GM21367 (cell line): ENCODE data around the gene FHIP1B.
A peak's percentile ranks its signal among the peaks of the same experiment; 100 is the strongest.
"Not testable (repeated sequence)": the region's sequence is repeated elsewhere in the genome, so short reads cannot be mapped to it uniquely, and the experiment has no call there.

Source experiments
- ATAC-seq: cut with Tn5 transposase; IDR thresholded peaks from one replicate; pipeline ENCODE4 v1.9.1; 2021; ENCODE audit not compliant: unreplicated experiment

The FHIP1B gene

DNA sequence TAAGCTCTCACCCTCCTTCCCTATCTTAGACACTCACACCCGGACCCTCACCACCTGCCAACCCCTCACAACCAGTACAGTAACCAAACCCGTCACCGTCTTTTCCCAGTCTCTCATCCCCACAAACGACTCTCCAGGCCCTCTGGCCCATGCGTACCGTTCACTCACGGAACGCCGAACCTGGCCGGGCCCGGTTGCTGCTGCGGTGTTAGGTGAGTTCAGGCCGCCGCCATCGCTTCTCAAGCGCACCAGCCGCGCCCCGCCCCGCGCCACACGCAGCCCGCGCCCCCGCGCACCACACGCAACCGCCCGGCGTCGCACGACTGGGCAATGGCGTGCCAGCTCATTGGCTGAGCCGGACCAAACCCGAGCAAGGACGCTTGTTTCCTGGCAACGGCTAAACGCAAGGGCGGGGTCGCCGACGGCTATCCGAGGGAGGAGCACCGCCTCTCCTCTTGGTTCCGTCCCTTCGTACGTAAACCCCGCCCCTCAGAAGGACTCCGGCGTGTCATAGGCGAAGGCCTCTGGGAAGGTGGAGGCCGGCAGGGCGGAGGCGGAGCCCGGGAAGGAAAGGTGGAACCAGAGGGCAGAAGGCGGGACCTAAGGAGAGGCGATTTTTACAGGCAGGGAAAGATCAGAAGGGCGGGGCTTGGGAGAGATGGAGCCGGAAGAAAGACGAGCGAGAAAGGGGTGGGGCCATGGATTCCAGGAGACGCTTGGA is at the start of gene FHIP1B:
FHIP1B (minus strand) TSS at position 250 of the 721 bp plus-strand sequence. CDS start 10,120 bp downstream, outside the sequence.
- peak; percentile 94 for ATAC-seq

GRCh38 chr11:6283453-6284023 is 49.1 kb upstream of the FHIP1B start:
- no peak for ATAC-seq

DNA sequence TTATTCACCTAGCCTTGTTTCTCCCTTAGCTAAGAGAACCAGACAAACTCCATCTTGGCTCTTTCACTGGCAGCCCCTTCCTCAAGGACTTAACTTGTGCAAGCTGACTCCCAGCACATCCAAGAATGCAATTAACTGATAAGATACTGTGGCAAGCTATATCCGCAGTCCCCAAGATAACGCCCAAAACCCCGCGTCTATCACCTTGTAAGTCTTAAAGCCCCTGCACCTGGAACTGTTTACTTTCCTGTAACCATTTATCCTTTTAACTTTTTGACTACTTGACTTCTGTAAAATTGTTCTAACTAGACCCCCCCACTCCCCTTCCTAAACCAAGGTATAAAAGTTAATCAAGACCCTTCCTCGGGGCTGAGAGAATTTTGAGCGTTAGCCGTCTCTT is 46.4 kb upstream of the FHIP1B start:
- ATAC-seq, result not testable (repeated sequence)

- no peak for ATAC-seq
Observed at GRCh38 chr11:6273188-6273587, 38.8 kb upstream of the FHIP1B start.

- no peak for ATAC-seq
Observed at GRCh38 chr11:6271598-6271997, 37.2 kb upstream of the FHIP1B start.

GRCh38 chr11:6270584-6271246 is 36.3 kb upstream of the FHIP1B start:
- ATAC-seq, result no peak

DNA sequence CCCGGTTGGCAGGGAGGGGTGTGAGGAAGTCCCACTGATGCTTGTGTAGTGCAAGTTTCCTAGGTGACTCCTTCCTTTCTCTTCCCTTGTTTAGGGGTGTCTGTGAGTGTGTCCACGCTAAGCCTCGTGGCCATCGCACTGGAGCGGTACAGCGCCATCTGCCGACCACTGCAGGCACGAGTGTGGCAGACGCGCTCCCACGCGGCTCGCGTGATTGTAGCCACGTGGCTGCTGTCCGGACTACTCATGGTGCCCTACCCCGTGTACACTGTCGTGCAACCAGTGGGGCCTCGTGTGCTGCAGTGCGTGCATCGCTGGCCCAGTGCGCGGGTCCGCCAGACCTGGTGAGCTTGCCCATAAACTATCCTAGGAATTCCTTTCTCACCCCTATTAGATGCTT is 35.6 kb upstream of the FHIP1B start:
- ATAC-seq, result no peak

GRCh38 chr11:6268820-6269219 is 34.4 kb upstream of the FHIP1B start:
- ATAC-seq, result no peak

DNA sequence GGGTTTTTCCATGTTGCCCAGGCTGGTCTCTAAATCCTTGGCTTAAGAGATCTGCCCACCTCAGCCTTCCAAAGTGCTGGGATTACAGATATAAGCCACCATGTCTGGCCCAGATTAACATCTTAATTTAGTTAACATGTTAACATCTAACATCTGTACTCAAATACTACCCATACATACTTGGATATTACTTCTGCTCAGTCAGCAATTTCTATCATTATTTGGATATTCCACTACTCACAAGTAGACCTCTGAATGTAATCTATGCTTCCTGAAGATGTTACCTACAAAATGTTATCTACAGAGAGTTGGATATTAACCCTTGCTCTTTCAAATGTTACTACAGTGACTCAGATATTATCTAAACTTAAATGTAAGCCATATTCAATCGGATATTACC is 29.2 kb upstream of the FHIP1B start:
- ATAC-seq, result no peak

DNA sequence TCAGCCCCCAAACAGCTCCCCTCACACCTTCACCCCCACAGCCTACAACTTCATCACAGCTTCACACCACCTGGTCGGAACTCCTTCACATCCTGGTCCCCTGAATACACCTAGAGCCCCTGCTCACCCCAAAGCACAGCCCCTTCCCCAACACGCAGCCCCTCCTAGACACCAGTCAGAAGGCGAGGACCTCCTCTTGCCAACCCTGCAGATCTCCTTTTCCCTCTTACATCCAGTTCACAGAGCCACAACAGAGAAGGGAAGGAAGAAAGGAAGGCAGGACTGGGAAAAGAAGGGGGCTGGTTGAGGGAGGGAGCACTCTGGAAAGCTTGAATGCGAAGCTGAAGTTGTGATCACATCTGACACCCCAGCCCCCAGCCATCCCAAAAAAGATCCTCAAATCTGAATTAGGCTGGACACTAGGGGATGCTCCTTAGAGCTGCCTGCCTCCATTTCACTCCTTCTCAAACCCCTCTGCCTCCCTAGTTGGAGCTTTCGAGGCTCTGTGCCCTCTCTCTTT is 25.8 kb upstream of the FHIP1B start:
- no peak for ATAC-seq

GRCh38 chr11:6258571-6259081 is 24.2 kb upstream of the FHIP1B start:
- no peak for ATAC-seq

DNA sequence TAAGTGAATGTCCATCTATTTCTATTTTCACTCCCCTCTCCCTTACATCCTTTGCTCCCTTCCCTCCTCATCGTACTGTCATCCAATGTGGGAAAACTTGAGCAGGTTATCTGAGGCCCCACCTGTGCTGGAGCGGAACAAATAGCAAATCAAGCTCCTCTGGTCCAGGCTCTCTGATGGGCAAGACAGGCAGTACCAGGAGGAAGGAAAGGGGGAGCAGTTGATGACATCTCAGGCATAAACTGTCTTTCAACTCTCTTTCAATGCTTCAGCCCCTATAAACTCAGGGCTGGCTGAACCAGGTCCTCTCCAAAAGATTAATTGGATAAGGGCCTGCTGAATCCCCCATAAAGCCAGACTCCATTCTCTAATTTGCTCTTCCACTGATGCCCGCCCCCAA is 23.7 kb upstream of the FHIP1B start:
- no peak for ATAC-seq

DNA sequence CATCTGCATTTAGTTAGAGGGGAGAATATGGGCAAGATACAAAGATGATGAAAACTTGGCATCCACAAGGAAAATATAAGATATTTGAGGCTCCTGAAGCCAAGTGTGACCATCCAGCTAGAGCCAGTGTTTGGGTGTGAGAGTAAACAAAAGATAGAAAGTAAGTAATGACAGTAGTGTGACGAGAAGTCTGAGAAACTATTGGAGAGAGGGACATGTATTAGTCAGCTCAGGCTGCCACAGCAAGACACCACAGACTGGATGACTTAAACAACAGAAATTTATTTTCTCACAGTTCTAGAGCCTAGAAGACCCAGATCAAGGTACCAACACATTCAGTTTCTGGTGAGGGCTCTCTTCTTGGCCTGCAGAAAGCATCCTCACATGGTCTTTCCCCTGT is 18.8 kb upstream of the FHIP1B start:
- no peak for ATAC-seq

GRCh38 chr11:6251990-6252473 is 17.6 kb upstream of the FHIP1B start:
- no peak for ATAC-seq

- peak; percentile 91 for ATAC-seq
Observed at GRCh38 chr11:6251120-6251733, 16.8 kb upstream of the FHIP1B start.

DNA sequence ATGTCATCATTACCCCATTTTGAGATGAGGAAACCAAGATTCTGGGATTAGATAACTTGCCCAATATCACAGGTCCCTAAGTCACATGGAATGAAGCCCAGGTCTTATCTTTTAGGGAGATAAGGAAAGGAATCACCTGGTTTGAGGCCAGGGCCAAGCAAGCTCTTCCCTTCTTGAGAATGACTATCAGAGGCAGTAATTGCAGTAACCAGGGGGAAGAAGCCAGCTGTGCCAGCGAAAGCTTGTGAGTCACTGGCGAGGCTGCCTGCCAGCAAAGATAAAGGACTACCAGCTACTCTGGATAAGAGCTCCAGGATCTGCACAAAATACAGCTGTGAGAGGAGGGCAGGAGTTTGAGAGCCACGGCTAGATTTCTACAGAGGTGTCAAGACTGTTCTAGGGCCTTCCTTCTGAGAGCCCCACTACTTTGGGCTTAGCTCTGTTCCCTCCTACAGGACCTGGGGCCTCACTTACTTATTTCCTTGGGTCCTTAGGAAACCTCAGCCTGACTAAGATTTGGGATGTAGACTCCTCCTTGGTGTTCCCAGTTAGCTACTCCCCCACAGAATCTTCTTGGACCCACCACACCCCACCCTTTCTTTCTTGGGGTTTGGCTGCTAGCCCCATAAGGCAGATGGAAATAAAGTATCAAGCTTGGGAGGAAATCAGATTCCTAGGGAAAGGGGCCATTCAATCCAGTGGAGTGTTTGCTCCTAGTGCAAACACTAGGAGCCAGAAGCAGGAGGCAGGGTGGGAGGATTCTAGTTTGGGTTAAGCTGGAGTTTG is 15.5 kb upstream of the FHIP1B start:
- ATAC-seq, result no peak

DNA sequence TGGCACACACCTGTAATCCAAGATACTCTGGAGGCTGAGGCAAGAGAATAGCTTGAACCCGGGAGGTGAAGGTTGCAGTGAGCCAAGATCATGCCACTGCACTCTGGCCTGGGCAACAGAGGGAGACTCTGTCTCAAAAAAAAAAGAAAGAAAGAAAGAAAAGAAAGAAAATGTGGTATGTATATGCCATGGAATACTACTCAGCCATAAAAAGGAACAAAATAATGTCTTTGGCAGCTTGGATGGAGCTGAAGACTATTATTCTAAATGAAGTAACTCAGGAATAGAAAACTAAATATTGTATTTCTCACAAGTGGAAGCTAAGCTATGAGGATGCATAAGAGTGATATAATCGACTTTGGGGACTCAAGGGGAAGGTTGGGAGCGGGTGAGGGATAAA is 14.5 kb upstream of the FHIP1B start:
- ATAC-seq, result not testable (repeated sequence)

- ATAC-seq, result no peak
Observed at GRCh38 chr11:6248248-6248647, 13.8 kb upstream of the FHIP1B start.

DNA sequence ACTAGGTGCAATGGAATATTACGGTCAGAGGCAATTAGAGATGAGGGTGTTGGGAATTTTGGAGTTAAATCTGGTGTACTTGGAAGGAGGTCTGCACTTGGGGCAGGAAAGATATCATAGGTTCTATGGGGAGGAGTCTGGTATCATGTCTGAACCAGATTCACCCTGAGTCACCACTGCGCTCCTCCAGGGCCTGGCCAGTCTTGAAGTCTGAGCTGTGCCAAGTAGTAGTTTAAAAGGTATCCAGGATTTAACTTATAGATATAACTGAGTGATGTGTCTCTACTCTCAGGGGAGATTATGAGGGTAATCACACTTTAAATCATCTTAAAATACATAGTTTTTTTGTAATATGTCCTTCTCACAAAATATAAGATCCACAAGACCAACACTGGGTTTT is 11.1 kb upstream of the FHIP1B start:
- ATAC-seq, result no peak

DNA sequence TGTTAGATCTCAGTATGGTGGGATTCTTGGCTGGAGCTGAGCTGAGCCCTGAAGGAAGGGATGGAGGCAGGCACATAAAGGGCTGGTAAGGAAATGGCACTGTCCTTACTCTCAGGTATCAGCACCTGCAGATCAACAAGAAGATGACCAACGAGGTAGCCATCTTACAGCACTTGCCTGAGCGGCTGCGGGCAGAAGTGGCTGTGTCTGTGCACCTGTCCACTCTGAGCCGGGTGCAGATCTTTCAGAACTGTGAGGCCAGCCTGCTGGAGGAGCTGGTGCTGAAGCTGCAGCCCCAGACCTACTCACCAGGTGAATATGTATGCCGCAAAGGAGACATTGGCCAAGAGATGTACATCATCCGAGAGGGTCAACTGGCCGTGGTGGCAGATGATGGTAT is 6.9 kb upstream of the FHIP1B start:
- no peak for ATAC-seq

DNA sequence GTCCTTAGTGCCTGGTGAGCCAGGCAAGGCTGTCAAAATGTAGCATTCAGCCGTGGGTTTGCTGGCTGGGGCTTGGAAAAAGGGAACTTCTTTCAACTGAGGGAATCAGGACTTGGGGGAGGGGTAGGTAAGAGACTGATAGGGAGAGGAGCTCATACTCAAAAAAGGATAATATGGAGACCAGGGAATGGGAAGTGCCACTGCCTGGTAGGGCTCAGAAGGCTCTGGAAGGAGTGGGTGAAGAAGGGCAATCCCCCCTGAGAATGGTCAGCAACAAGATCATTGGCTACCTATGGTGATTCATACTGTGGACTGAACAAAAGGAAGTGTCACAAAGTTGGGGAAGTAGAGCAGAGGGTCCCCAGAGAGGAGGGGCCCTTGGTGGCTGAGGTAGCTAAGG is 6.3 kb upstream of the FHIP1B start:
- no peak for ATAC-seq
